GM12878 (cell line): ENCODE results near the gene PNMA8C. TPM values are rescaled to one million over a fixed set of nuclear protein-coding genes. Genes with fewer than 3 reads are reported as not detected.

ENCODE experiments used
- ATAC-seq: fragments of 200-7000 bp; cut with Tn5 transposase; 3 replicates; pipeline ENCODE4 v1.9.1; 2020; ENCODE audit warnings: mild to moderate bottlenecking, moderate library complexity
- BruUV-seq: library from RNA; stranded (reverse); fragments of 400-500 nt; replicated peaks from 2 replicates; lab custom pipeline; 2021; lab: Mats Ljungman, UMichigan
- CTCF ChIA-PET: fragments of 300-600 bp; sonication (Branson Sonifier 250); formaldehyde crosslinking; extraction: SDS; loops from one replicate; lab custom pipeline; 2021; ENCODE audit warnings: inconsistent platforms; lab: Yijun Ruan, JAX
- POLR2A ChIA-PET: fragments of 350-600 bp; formaldehyde crosslinking; extraction: SDS; loops from one replicate; lab custom pipeline; 2021; ENCODE audit warnings: inconsistent platforms; lab: Charles Lee
- RAD21 ChIA-PET: fragments of 300-600 bp; sonication (Branson Sonifier 250); formaldehyde crosslinking; loops from one replicate; lab custom pipeline; 2023; ENCODE audit warnings: antibody characterized with exemption; ENCODE audit not compliant: unreplicated experiment; lab: Charles Lee
- SMC1A ChIA-PET: fragments of 300-600 bp; sonication (Branson Sonifier 250); formaldehyde crosslinking; loops from one replicate; lab custom pipeline; 2023; ENCODE audit not compliant: unreplicated experiment, uncharacterized antibody; lab: Charles Lee
- DNase-seq: peaks from one replicate; pipeline ENCODE4 v3.0.0-alpha.2; 2011; ENCODE audit warnings: low read depth, low spot score
- FAIRE-seq: peaks from 3 replicates; lab custom pipeline; 2011; peaks lifted over from hg19 to GRCh38; lab: Jason Lieb, UNC
- H2AFZ ChIP-seq: 2 replicates; pipeline ENCODE4 v1.6.0; 2011; ENCODE audit warnings: low read depth, low read length, control low read depth; ENCODE audit not compliant: control insufficient read depth
- H3K27ac ChIP-seq: 2 replicates; pipeline ENCODE4 v1.5.1; 2011; ENCODE audit warnings: control low read depth; ENCODE audit not compliant: control insufficient read depth, insufficient read depth
- H3K27me3 ChIP-seq, 2 experiments: replicated peaks in 1 of 2; 2 replicates each; pipeline versions ENCODE4 v1.6.0 to v1.6.1; 2011; ENCODE audit warnings: low read length in 1 of 2; ENCODE audit not compliant: control insufficient read depth in 2 of 2, insufficient read depth in 2 of 2
- H3K36me3 ChIP-seq, 2 experiments: 2 replicates each; pipeline ENCODE4 v1.5.1; 2011; ENCODE audit warnings: low read length in 1 of 2; ENCODE audit not compliant: control insufficient read depth in 2 of 2, insufficient read depth in 2 of 2
- H3K4me1 ChIP-seq: 2 replicates; pipeline ENCODE4 v1.6.1; 2011; ENCODE audit warnings: mild to moderate bottlenecking, low read length, moderate library complexity, mixed read lengths; ENCODE audit not compliant: control insufficient read depth, insufficient read depth
- H3K4me2 ChIP-seq: 2 replicates; pipeline ENCODE4 v1.6.0; 2011; ENCODE audit warnings: control low read depth; ENCODE audit not compliant: control insufficient read depth, insufficient read depth
- H3K4me3 ChIP-seq: fragments of 200-600 bp; sonication (generic); 2 replicates; pipeline ENCODE4 v1.5.1; 2016
- H3K79me2 ChIP-seq: 2 replicates; pipeline ENCODE4 v1.6.0; 2011; ENCODE audit warnings: low read length; ENCODE audit not compliant: control insufficient read depth, insufficient read depth
- H3K9ac ChIP-seq: 2 replicates; pipeline ENCODE4 v1.8.0; 2011; ENCODE audit warnings: low read length, control low read depth, mixed read lengths; ENCODE audit not compliant: control insufficient read depth, insufficient read depth
- H3K9me3 ChIP-seq: replicated peaks from 3 replicates; pipeline ENCODE4 v1.5.1; 2011; ENCODE audit warnings: mild to moderate bottlenecking, low read length; ENCODE audit not compliant: control insufficient read depth, insufficient read depth
- H4K20me1 ChIP-seq: 2 replicates; pipeline ENCODE4 v1.6.0; 2011; ENCODE audit not compliant: control insufficient read depth, insufficient read depth
- EZH2 ChIP-seq: IDR thresholded peaks from 2 replicates; pipeline ENCODE4 v1.6.1; 2012; ENCODE audit warnings: low read depth, mild to moderate bottlenecking, control low read depth, inconsistent platforms, low read length, borderline replicate concordance; ENCODE audit not compliant: control insufficient read depth
- IKZF2 ChIP-seq, 2 experiments: fragments of 450-650 bp; IDR thresholded peaks; 2 replicates each; pipeline ENCODE4 v1.6.1; 2017; ENCODE audit warnings: mild to moderate bottlenecking in 2 of 2, moderate library complexity in 2 of 2
- MEF2B ChIP-seq: fragments of 450-650 bp; IDR thresholded peaks from 2 replicates; pipeline ENCODE4 v1.6.1; 2018; ENCODE audit warnings: mild to moderate bottlenecking, moderate library complexity; ENCODE audit not compliant: partially characterized antibody, poor library complexity, severe bottlenecking
- NFXL1 ChIP-seq: fragments of 450-650 bp; IDR thresholded peaks from 2 replicates; pipeline ENCODE4 v1.6.1; 2017; ENCODE audit warnings: antibody characterized with exemption, mild to moderate bottlenecking, borderline replicate concordance
- SUPT20H ChIP-seq: IDR thresholded peaks from 2 replicates; pipeline ENCODE4 v1.6.1; 2011; ENCODE audit warnings: low read depth, mild to moderate bottlenecking, low read length, moderate library complexity, borderline replicate concordance; ENCODE audit not compliant: control insufficient read depth
- TARDBP ChIP-seq: IDR thresholded peaks from 2 replicates; pipeline ENCODE4 v1.6.1; 2016; ENCODE audit warnings: borderline replicate concordance
- TBL1XR1 ChIP-seq: IDR thresholded peaks from 2 replicates; pipeline ENCODE4 v1.6.1; 2012; ENCODE audit warnings: low read depth, low read length, improper control_type of control experiment
- WGBS: methylation state at CpG from one replicate; pipeline ENCODE4 v1.1.6; 2016; ENCODE audit warnings: low lambda C conversion rate; ENCODE audit not compliant: insufficient replicate concordance, insufficient coverage; ENCODE audit errors: missing lambda C conversion rate; 5-methylcytosine and 5-hydroxymethylcytosine counted together
- in situ Hi-C: fragments of 300-500 bp; cut with MboI; formaldehyde crosslinking; loops from 9 replicates; pipeline ENCODE4 v1.14.3; 2018; ENCODE audit warnings: mixed read lengths
- intact Hi-C: fragments of 100-400 bp; cut with micrococcal nuclease; formaldehyde crosslinking; loops from one replicate; pipeline ENCODE4 v1.14.2; 2022; ENCODE audit not compliant: unreplicated experiment
- polyA plus RNA-seq, 11 experiments: library from polyadenylated mRNA; depleted of rRNA in 4 of 11; unstranded in 6 of 11; stranded (reverse) in 5 of 11; fragments of >200 nt; fragmentation: Nextera tagmentation in 4 of 11; fragmentation: Illumina TruSeq in 1 of 11; extraction: Ambion mirVana in 4 of 11; extraction: Trizol in 1 of 11; gene quantifications; 1 replicate in 1 of 11; 2 replicates in 10 of 11; pipeline versions ENCODE4 v1.2.1 to v1.2.3, GENCODE V29; 2011 to 2016; ENCODE audit warnings: inconsistent platforms in 2 of 11, missing spikeins in 2 of 11, low read depth in 1 of 11
- total RNA-seq, 4 experiments: library from RNA; depleted of rRNA in 3 of 4; stranded (reverse); fragments of >200 nt in 3 of 4; fragmentation: Illumina TruSeq in 1 of 4; extraction: Trizol in 1 of 4; gene quantifications; 2 replicates each; pipeline versions ENCODE4 v1.2.1 to v1.2.3, GENCODE V29; 2013 to 2021
- TF ChIP-seq, protein P1 (sequence below): fragments of 450-650 bp; IDR thresholded peaks from 2 replicates; pipeline ENCODE4 v1.6.1; 2017; ENCODE audit warnings: mild to moderate bottlenecking, moderate library complexity

Gene PNMA8C
- total and polyA plus RNA-seq, 10 of the 15 experiments (the other 5 are each of a cell fraction or from before 2014, with no cell fraction given): not detected

DNA sequence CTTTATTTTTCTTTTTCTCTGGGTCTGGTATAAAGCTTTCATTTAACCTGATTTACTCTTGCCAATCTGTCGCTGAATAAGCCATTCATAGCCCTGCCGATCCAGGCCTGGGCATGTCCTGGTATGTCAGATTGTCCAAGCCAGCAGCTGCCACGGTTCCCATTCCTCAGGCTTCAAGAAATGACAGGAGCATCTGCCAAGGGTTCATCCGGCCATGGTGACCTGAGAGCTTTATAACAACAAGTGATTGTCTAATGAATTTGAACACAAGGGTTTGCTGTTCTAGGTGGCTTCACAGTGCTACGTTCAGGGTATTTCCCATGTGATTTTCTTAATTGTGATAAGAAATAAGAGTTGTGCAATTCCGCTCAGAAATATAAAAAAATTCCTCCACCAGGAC, 22.6 kb upstream of the PNMA8C start (continued):
- TF ChIP-seq, protein P1, sequence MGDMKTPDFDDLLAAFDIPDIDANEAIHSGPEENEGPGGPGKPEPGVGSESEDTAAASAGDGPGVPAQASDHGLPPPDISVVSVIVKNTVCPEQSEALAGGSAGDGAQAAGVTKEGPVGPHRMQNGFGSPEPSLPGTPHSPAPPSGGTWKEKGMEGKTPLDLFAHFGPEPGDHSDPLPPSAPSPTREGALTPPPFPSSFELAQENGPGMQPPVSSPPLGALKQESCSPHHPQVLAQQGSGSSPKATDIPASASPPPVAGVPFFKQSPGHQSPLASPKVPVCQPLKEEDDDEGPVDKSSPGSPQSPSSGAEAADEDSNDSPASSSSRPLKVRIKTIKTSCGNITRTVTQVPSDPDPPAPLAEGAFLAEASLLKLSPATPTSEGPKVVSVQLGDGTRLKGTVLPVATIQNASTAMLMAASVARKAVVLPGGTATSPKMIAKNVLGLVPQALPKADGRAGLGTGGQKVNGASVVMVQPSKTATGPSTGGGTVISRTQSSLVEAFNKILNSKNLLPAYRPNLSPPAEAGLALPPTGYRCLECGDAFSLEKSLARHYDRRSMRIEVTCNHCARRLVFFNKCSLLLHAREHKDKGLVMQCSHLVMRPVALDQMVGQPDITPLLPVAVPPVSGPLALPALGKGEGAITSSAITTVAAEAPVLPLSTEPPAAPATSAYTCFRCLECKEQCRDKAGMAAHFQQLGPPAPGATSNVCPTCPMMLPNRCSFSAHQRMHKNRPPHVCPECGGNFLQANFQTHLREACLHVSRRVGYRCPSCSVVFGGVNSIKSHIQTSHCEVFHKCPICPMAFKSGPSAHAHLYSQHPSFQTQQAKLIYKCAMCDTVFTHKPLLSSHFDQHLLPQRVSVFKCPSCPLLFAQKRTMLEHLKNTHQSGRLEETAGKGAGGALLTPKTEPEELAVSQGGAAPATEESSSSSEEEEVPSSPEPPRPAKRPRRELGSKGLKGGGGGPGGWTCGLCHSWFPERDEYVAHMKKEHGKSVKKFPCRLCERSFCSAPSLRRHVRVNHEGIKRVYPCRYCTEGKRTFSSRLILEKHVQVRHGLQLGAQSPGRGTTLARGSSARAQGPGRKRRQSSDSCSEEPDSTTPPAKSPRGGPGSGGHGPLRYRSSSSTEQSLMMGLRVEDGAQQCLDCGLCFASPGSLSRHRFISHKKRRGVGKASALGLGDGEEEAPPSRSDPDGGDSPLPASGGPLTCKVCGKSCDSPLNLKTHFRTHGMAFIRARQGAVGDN: no peak
- TF ChIP-seq TBL1XR1 (no peak), EZH2 (no peak), TARDBP (no peak), MEF2B (no peak)

DNA sequence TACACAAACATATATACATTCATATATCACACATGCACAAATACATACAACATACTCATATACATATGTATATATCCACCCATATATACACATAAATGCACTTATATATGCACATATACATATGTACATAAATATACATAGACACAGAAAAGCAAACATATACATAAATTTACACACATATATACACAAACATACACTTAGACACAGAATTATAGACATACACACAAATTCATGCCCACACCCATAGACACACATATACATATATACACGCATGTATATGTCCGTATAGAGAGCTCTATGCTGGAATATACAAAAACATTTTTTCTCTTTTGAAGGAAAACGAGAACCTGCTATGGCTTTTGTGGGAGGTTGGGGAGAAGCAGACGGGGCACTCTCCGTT, 22.0 kb upstream of the PNMA8C start:
- no peaks in the 10 kb centered on the region; a peak in 1 of 4 replicates for H3K27me3 ChIP-seq
- no peak overlapping the region for H3K4me2 ChIP-seq
- H3K4me1 ChIP-seq: no peaks in the 10 kb centered on the region
- no TSS peak for BruUV-seq
- ChIA-PET RAD21 (no interaction called here), SMC1A (interaction anchor here (1.3 kb wide), 1 partner anchor 10 kb away, joined by 4 read pairs; no protein-coding TSS in a partner anchor), CTCF (interaction anchor here (1.6 kb wide), 1 partner anchor 14 kb away, joined by 3 read pairs; no protein-coding TSS in a partner anchor), POLR2A (no interaction called here)
- 44% methylated on average over 5 of the region's 5 CpGs for WGBS
- TF ChIP-seq SUPT20H (no peak), NFXL1 (no peak), IKZF2 (IDR thresholded peaks at IDR 0.05) (no peak)
- no peak for DNase-seq
- in situ Hi-C loops: no loop called here
- no peaks in the 10 kb centered on the region for H4K20me1 ChIP-seq
- no peak for ATAC-seq
- FAIRE-seq: no peak
- no peak overlapping the region for H3K9ac ChIP-seq
- no peaks in the 10 kb centered on the region for H3K79me2 ChIP-seq
- no peak overlapping the region for H3K27ac ChIP-seq
- H3K9me3 ChIP-seq: no peaks in the 10 kb centered on the region; the same call in 2 of the 3 replicates
- no peak overlapping the region for H3K4me3 ChIP-seq
- no peaks in the 10 kb centered on the region for H3K36me3 ChIP-seq
- intact Hi-C loops: no loop called here
- no peak overlapping the region for H2AFZ ChIP-seq
